ENCODE measurements around the gene PDE11A. TPM values are rescaled to one million over a fixed set of nuclear protein-coding genes. Genes with fewer than 3 reads are reported as not detected.

PDE11A gene
- total and polyA plus RNA-seq, 2 of the 13 experiments (the other 11 are each of a cell fraction or from before 2014, with no cell fraction given), result 1.2 to 1.7 TPM

DNA sequence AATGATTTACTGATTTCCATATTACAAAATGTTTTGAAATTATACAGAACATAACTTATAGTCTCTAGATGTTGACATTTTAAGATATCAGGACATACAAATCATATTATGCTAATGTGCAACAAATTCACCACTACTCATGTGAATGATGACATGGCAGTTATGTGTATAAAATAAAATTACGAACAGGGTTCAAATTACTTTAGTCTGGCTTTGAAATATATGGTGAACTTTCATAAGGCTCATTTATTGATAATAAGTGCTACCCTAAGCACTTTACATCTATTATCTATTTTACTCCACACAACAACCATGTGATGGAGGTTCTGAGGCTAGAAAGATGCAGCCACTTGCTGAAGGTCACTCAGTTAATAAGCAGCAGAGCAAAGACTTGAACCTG, 62.8 kb downstream of the PDE11A start (continued):
- TF ChIP-seq RNF2 (conservative IDR thresholded peaks at IDR 0.05; ENCODE audit: low read depth), result no peak
- TF ChIP-seq ZNF567 (CRISPR knock-in tag; IDR thresholded peaks at IDR 0.05; ENCODE audit: borderline replicate concordance), result no peak
- TF ChIP-seq ZNF782 (CRISPR knock-in tag; IDR thresholded peaks at IDR 0.05; ENCODE audit: borderline replicate concordance), result no peak

DNA sequence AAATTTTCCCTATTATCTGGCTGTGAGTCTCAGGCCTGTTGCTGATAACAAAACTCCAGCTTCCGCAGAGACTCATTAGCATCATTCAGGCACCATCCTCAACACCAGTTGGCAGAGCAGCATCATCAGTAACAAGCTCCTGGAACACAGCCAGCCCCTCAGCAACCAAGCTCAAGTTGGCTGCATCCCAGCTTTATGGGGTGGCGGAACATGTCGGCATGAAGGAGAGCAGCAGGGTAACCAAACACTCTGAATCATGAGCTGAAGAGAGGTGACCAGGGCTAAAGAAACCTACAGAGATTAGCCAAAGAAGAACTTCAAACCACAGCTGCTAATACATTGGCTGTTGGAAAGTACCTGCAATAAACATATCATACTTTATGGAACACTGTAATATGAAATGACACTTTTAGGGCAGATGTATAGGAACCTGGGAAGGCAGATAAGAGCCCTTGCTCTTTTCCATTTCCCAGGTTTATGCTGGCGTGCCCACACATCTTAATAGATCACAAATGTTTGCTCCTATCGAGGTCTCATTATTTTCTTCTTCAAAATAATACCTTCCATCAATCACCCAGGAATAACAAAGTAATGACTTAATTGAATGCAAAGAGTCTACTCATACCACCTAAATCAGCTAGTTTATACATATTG, 63.8 kb downstream of the PDE11A start:
- Histone ChIP-seq H3K4me2 (ENCODE audit: low read depth, low read length) (no peak overlapping the region), H4K20me1 (ENCODE audit: insufficient read depth, low read length) (no peaks in the 10 kb centered on the region), H3K9ac (ENCODE audit: insufficient read depth, low read depth, low read length) (no peak overlapping the region), H3K4me3 (replicated peaks in 1 of 3; ENCODE audit: insufficient read depth in 1 of 3, low read depth in 2 of 3, low read length in 3 of 3) (no peak overlapping the region), H3K9me3 (ENCODE audit: low read length) (no peaks in the 10 kb centered on the region), H2AFZ (ENCODE audit: low read length) (no peak overlapping the region), H3K27me3 (ENCODE audit: control insufficient read depth in 1 of 2, insufficient read depth in 2 of 2, low read length in 2 of 2) (no peaks in the 10 kb centered on the region), H3K27ac (ENCODE audit: extremely low read length, insufficient read depth, low read length) (no peak overlapping the region), H3K36me3 (replicated peaks in 1 of 2; ENCODE audit: control insufficient read depth in 1 of 2, insufficient read depth in 2 of 2, low read length in 2 of 2) (no peaks in the 10 kb centered on the region), H3K79me2 (ENCODE audit: insufficient read depth, low read length) (no peaks in the 10 kb centered on the region), H3K4me1 (ENCODE audit: insufficient read depth, low read length) (no peaks in the 10 kb centered on the region)
- ChIA-PET POLR2A (no interaction called here), CTCF (ENCODE audit: low intra/inter-chr PET ratio, low total read pairs) (no interaction called here)
- intact Hi-C loops (cut with micrococcal nuclease; ENCODE audit: unreplicated experiment), result no loop called here
- TF ChIP-seq, protein P1, sequence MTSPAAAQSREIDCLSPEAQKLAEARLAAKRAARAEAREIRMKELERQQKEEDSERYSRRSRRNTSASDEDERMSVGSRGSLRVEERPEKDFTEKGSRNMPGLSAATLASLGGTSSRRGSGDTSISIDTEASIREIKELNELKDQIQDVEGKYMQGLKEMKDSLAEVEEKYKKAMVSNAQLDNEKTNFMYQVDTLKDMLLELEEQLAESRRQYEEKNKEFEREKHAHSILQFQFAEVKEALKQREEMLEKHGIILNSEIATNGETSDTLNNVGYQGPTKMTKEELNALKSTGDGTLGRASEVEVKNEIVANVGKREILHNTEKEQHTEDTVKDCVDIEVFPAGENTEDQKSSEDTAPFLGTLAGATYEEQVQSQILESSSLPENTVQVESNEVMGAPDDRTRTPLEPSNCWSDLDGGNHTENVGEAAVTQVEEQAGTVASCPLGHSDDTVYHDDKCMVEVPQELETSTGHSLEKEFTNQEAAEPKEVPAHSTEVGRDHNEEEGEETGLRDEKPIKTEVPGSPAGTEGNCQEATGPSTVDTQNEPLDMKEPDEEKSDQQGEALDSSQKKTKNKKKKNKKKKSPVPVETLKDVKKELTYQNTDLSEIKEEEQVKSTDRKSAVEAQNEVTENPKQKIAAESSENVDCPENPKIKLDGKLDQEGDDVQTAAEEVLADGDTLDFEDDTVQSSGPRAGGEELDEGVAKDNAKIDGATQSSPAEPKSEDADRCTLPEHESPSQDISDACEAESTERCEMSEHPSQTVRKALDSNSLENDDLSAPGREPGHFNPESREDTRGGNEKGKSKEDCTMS (CRISPR knock-in tag; conservative IDR thresholded peaks at IDR 0.05), result no peak
- TF ChIP-seq, protein P2, sequence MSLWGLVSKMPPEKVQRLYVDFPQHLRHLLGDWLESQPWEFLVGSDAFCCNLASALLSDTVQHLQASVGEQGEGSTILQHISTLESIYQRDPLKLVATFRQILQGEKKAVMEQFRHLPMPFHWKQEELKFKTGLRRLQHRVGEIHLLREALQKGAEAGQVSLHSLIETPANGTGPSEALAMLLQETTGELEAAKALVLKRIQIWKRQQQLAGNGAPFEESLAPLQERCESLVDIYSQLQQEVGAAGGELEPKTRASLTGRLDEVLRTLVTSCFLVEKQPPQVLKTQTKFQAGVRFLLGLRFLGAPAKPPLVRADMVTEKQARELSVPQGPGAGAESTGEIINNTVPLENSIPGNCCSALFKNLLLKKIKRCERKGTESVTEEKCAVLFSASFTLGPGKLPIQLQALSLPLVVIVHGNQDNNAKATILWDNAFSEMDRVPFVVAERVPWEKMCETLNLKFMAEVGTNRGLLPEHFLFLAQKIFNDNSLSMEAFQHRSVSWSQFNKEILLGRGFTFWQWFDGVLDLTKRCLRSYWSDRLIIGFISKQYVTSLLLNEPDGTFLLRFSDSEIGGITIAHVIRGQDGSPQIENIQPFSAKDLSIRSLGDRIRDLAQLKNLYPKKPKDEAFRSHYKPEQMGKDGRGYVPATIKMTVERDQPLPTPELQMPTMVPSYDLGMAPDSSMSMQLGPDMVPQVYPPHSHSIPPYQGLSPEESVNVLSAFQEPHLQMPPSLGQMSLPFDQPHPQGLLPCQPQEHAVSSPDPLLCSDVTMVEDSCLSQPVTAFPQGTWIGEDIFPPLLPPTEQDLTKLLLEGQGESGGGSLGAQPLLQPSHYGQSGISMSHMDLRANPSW (CRISPR knock-in tag; IDR thresholded peaks at IDR 0.05; ENCODE audit: borderline replicate concordance), result no peak
- 72% methylated on average over 5 of the region's 5 CpGs for WGBS (ENCODE audit: low lambda C conversion rate)
- ATAC-seq, result no peak
- BruUV-seq (replicated peaks), result no TSS peak
- FAIRE-seq, result no peak
- DNase-seq (ENCODE audit: low spot score), result no peak
- in situ Hi-C loops (cut with HindIII; ENCODE audit: extremely low pct_ligation_motif_present, low pct_unique_long_range_greater_than_20kb), result no loop called here
